Activated CD4-positive, CD25-positive, alpha-beta regulatory T cell treated with anti-CD3 and anti-CD28 coated beads, Interleukin-2, amount 50 U/mL, for 72 hours (primary cell): Measurements from ENCODE around the gene CAMK1D.
A peak's percentile ranks its signal among the peaks of the same experiment; 100 is the strongest.

Source experiments
- DNase-seq: peaks from one replicate; pipeline ENCODE4 v3.0.0; 2021

The CAMK1D gene

DNA sequence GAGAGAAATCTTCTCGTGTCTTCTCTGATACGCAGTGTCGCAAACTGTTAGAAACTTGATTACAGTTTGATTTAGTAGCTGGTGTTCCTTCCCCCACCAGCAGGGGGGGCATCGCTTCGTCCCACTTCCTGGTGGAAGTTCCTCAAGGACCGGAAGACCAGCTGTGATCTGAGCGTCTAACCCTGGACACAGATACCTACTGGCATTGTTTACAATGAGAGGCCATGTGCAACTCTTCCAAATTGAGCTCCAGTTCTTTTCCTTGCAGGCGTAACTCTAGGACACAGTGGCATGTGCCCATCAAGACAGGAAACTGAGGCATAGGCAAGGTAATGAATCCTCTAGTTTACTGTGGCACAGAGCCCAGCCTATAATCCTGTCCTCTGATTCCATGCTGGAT lies 433.2 kb downstream of the CAMK1D start:
- DNase-seq = peak; percentile 47

- DNase-seq = no peak
Observed at GRCh38 chr10:12783293-12783692, 433.9 kb downstream of the CAMK1D start.

DNA sequence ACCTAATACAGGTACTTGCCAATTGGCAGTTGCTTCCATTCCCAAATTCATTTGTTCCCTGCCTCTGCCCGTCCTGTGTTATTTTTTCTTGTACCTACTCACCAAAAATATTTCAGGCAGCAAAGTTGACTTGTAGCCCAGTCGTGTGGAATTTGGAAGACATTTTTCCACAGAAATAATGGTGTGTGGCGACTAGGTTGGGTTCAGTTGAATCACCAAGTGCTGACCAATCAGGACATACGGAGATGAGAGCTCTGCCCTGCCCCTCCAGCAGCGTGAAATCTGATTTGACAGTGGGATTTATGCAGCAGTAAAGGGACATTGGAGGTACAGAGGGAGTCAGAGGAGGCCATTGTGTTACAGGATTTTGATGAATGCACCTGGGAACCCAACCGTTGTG lies 435.3 kb downstream of the CAMK1D start:
- DNase-seq = no peak

GRCh38 chr10:12785415-12785831 lies 436.1 kb downstream of the CAMK1D start:
- DNase-seq = no peak

DNA sequence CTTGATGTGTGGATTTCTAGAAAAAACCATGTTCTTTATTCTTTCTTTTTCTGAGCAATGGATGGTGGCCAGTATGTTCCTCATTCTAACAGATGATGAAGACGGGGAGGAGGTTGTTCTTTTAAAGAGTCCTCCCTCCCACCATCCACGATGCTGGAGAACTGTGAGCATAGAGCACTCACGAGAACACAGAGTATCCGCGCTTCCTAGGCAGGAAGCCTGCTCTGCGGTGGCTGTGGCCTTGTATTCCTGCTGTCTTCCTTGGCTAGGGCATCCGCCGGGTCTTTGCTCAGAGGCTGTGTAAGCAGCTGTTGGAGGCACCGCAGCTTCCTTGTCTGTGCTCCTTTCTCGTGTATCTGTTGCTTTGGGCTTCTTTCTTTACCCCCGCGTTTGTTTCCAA lies 437.9 kb downstream of the CAMK1D start:
- DNase-seq = no peak

DNA sequence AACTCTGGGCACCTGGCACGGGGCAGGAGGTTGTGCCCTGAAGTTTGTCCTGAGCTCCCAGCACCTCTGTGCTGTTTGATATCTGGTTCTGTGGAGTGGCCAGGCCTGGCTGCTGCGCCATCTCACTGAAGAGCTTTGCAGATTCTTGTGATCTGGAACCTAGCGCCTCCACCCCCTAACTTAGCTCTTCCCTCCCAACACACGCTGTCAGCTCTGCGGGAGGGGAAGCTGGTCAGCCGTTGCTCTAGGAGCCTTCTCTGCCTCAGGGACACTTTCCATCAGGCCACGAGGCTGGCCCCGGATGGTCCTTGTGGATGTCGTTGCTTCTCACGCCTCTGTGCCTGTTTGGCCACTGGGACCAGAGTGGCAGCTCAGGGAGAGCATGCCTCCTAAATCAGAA lies 438.9 kb downstream of the CAMK1D start:
- no peak for DNase-seq

DNA sequence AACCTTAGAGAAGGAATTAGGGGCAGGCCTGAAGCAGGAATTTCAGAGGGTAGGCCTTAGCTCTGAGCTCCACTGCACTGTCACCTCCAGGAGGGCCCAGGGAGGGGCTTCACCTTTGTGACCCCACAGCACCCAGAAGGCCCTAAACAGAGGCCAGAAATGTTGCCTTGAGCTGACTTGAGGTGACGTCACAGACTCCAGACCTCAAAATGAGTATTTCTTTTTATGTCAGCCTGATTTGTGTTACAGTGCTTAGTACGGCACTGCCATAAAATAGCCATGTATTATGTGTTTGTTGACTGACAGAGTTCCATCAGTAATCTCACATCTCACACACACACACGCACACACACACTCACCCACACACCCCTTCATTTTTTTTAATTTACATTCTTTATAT lies 440.9 kb downstream of the CAMK1D start:
- DNase-seq = no peak

DNA sequence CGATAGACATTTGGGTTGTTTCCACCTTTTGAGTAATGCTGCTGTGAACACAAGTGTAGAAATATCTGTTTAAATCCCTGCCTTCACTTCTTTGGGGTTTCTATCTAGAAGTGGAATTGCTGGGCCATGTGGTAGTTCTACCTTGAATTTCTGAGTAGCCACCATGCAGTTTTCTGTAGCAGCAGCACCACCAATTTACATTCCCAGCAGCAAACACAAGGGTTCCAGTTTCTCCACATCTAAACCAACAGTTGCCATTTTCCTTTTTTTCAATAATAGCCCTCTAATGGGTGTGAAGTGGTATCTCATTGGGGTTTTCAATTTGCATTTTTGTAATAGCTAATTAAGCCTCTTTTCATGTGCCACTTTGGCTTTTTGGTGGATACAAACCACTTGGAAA lies 442.4 kb downstream of the CAMK1D start:
- DNase-seq = no peak

GRCh38 chr10:12792889-12793556 lies 443.7 kb downstream of the CAMK1D start:
- DNase-seq = no peak

DNA sequence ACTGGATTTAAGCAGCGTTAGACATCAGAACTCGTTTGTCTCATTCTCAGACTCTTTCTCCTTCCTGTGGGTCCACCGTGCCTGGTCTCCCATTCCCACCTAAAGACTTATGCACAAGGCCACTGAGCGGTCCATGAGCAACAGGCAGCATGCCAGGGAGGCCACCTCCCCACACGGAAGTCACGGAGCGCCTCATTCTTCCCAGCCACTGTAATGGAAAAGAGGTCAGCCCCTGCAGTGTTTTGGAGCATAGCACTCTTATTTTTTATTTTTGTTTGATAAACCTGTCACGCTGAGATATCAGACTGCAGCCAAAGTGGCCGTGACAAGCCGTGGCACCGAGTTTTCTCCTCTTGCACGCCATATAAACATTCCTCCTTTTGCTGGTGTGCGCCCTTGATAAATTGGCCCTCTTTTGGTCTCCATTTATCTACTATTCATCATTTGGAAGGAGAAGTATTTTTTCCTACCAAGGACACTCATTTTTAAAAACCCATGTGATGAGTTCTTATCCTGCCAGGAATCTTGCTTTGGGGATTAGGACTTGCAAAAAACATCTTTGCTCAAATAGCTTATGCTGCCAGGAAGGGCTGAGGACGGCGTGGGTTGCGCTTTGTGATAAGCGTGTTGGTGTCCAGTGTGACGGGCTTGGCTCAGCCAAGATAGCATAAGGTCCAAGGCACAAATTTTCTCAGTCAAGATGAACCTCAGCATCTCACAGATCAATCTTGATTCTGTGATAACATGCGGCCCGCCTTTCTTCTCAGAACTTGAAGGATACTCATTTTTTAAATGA lies 446.2 kb downstream of the CAMK1D start:
- no peak for DNase-seq

GRCh38 chr10:12796401-12797160 lies 447.2 kb downstream of the CAMK1D start:
- no peak for DNase-seq

DNA sequence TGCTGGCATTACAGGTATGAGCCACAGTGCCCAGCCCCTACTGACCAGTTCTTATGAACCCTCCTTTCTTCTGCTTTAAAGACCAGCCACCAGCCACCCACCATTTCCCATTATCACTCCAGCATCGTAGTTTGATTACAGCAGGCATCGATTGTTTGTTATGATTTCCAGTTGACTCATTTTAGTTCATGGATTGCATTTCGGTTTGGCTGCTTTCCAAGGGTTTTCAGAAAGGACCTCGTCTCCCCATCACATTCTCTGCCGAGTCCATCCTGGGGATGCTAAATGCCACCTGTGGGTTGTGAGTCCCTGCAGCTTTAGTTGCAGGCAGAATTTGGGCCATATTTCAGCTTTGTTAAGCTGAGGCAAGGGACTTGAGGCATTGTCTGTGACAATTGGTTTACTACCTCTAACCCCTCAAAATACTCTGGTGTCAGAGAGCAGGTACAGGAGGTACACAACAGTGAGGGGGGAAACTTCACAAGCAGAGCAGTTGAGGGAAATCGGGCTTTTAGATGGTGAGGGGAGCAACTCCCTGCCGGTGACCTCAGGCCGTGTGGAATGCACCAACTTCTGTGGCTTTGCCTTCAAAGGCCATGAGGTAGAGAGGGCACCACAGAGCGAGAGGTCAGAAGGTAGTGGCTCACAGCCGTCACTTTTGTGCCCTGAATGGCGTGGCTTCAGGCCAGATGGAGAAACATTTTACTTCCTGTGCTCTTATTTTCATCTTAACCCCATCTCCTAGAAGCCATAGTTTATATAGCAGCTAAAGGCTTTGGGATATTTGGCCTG lies 448.3 kb downstream of the CAMK1D start:
- DNase-seq = no peak

- DNase-seq = no peak
Observed at GRCh38 chr10:12799144-12799543, 449.8 kb downstream of the CAMK1D start.

- no peak for DNase-seq
Observed at GRCh38 chr10:12799714-12800113, 450.4 kb downstream of the CAMK1D start.

DNA sequence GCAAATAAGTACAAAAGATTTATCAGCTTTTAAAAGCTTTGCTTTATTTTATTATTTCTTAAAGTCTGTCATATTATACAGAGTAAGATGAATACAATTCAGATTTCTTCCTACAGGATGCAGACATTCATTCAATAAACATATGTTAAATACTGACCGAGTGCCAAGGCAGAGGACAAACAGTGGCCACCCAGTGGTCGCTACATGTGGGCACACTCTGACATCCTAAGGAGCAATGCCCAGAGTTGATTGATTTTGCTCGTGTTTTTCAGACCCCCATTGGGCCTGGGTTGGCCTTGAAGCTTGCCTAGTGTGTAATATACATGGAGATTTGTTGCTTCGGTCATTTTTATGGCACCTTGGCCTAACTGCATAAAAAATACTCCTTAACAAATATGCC lies 451.0 kb downstream of the CAMK1D start:
- DNase-seq = no peak

DNA sequence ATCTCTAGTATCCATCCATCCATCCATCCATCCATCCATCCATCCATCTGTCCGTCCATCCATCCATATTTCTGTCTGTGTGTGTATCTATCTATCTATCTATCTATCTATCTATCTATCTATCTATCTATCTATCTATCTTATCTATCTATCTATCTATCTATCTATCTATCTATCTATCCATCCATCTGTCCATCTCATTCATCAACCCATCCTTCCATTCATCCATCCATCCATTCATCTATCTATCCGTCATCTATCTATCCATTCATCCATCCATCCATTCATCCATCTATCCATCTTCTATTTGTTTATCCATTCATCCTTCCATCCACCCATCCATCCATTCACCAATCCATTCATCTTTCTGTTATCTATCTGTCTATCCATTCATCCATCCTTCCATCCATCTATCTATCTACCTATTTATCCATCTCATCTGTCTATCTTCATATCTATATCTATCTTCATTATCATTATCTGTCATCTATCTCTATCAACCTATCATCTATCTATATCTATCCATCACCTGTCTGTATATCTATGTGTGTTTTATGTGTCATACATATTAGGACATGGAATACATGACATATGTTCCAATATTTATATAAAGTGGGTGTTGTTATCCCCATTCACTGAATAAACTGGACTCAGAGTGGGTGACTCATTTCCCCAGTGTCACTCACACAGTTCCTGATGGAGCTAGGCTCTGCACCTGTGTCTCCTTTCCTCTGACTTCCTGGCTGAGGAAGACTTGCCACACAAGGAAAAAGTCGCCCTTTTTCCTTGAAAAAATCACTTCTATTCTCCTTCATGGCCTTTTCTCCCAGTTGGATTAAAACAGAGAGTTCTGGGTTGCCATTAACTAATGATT lies 452.1 kb downstream of the CAMK1D start:
- no peak for DNase-seq

DNA sequence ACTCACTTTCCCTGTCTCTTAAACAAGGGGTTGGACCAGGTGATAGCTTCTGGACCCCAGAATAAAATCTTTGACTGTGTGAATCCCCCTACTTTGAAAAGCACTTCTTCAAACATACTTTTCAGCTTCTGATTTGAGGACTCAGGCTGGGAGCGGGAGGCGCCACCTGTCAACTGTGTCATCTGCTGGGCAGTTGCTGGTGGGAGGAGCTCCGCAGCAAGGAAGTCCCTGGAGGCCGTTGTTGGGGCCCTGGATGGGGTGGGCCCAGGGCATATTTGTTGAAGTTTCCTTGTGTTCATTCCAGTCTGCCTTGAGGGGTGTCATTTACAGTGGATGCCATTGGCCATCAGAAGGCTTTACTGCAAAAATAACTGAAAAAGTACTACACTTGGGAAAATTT lies 454.4 kb downstream of the CAMK1D start:
- no peak for DNase-seq

DNA sequence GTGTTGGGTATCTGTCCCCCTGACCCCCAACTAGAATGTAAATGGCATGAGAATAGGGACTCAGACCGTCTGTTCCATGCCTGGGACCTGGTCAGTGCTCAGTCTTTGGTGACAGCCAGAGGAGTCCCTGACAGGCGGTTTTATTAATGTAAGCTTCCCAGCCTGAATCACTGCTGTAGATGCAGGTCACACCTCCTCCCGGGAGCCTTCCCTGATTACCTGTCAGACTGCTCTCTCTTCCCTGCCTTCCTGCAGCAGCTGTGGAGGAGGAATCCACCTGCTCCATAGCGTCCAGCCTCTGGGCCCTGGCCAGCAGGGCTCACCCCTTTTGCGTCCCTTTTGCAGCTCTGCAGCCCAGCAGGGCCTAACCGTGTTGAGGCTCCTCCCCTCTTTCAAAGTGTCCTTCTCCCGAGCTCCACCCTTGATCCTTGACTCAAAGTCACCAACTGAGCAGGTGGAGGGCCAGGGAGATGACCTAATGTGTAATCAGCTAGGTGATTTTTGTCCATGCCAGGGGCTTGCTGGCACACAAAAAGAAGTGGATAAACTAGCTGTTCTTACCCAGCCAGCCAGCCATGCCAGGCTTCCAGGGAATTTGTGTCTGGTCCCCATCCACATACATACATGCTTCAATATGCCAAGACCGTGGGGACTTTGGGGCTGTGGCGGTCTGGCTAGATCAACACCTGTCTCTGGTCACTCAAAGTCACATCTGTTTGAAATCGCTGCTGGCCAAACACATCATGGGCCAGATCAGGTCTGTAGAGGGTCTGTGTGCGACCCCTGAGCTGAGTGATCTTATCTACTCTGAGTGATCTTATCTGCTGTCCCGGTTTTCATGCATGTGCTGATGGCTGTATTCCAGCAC lies 457.1 kb downstream of the CAMK1D start:
- DNase-seq = no peak

DNA sequence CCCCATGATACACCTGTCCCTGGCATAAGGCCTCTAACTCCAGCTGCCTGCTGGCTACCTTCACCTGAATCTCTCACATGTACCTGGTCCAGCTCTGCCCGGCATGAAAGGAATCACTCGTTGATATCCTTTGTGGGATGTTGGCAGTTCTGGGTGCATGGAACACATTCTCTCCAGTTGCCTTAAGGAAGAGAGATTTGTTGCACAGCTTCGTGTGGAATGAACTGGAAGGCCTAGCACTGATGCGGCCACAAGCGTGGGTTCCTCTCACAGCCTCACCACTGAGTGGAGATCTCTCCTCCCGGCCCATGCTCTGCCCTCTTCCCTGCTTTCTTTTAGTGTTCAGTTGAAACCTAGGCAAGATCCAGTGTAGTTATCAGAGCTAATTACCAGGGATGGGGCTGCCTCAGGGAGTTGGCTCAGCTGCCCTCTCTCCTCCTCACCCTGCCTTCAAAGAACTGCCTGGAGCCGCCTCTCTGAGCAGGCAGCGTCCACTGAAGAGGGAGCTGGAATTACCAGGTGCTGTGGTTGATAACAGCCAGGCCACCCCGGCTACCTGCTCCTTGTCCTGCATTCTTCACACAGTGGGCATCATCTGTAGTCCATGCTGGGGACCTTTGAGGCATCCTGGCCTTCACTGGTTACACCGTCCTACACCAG lies 457.9 kb downstream of the CAMK1D start:
- no peak for DNase-seq

- no peak for DNase-seq
Observed at GRCh38 chr10:12808014-12808613, 458.8 kb downstream of the CAMK1D start.
